ENCODE measurements around the gene ANTKMT.
"Not testable (repeated sequence)": the region's sequence is repeated elsewhere in the genome, so short reads cannot be mapped to it uniquely, and the experiment has no call there.

Gene ANTKMT

GRCh38 chr16:681746-682427 is 39.1 kb upstream of the ANTKMT start:
- DNase-seq: no peak

DNA sequence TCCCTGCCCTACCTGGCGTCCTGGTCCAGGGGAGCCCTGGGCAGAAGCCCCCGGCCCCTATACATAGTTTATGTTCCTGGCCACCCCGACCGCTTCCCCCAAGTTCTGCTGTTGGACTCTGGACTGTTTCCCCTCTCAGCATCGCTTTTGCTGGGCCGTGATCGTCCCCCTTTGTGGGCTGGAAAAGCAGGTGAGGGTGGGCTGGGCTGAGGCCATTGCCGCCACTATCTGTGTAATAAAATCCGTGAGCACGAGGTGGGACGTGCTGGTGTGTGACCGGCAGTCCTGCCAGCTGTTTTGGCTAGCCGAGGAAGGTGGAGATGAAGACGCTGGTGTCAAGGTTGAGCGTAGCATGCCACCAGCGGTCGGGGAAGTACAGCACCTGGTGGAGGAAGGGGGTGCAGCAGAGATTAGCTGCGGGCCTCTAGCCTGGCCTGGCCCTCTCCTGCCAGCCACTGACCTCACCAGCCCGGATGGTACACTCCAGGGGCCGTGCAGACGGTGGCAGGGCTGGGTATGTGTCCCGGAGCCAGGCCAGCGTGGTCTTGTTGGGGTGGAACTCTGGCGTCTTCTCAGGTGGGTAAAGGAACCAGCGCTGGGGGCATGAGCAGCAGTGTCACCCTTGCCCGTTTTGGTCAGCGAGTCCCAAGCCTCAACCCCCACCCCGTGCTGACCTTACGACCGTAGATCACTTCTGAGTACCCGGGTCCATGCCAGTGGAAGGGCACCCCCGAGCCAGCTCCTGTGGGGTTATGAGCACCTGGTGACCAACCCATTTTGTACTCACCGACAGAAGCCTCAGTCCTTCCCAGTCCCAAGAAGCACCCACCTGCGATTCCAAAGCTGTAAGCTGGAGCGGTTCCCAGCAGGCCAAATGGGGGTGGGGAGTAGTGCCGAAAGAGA is 38.2 kb upstream of the ANTKMT start:
- no peak for DNase-seq

- DNase-seq: peak; percentile 36
These were observed 37.4 kb upstream of the ANTKMT start for GRCh38 chr16:683396-684070.

GRCh38 chr16:684071-684794 is 36.7 kb upstream of the ANTKMT start, which contains the start of gene JMJD8:
TSS of gene JMJD8 (minus strand) at chr16:684334. CDS start at chr16:684319, 15 bp downstream.
- DNase-seq: peak; percentile 98

- DNase-seq: no peak
These were observed 35.8 kb upstream of the ANTKMT start for GRCh38 chr16:684961-685696.

DNA sequence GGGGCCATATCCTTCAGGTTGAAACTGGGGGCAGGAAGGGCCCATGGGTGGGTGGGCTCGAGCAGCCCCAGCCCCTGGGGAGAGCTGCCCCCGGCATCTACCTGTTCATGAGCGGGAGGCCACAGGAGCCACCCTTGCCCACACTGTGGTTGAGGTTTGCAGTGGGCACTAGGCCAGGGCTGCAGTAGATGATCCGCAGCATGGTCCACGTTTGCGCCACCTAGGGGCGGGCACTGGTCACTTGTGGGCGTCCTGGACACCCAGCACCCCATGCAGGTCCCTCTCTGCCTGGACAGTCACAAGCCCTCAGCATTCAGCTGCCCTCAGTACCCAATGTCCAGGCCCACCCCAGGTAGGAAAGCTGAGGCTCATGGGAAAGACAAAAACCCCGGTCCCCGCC is 35.0 kb upstream of the ANTKMT start:
- DNase-seq: peak; percentile 74

- DNase-seq: no peak
These were observed 34.3 kb upstream of the ANTKMT start for GRCh38 chr16:686459-687260.

DNA sequence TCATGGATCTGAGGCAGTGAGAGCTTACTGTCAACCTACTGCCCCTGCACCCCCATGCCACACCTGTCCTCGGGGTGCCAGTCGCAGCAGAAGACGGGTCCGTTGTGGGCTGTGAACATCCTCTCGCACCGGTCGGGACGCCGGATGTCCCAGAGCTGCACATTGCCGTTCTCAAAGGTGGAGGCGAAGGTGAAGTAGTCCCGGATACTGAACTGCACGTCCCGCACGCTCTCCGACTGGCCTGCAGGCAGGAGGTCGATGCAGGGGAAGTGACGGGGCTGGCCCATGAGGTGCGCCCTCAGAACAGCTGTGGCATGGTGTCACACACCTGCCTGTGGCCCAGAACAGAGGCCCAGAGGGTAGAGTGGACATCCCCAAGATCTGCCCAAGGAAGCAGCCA is 33.4 kb upstream of the ANTKMT start:
- DNase-seq: no peak

- DNase-seq: no peak
These were observed 31.6 kb upstream of the ANTKMT start for GRCh38 chr16:689175-689897.

DNA sequence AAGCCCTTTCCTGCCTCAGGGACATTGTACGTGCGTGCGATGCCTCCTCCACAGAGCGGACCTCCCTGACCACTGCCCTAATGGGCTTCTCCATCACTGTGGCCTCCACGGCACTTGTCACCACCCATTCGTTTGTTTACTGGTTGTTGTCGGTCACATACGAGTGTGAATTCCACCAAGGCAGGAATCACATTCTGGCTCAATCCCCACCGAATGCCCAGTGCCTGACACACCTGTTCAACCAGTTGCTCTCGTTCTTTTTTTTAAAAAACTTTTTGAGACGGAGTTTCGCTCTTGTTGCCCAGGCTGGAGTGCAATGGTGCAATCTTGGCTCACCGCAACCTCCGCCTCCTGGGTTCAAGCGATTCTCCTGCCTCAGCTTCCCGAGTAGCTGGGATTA is 29.7 kb upstream of the ANTKMT start:
- not testable (repeated sequence) for DNase-seq

GRCh38 chr16:692356-693108 is 28.4 kb upstream of the ANTKMT start:
- no peak for DNase-seq

DNA sequence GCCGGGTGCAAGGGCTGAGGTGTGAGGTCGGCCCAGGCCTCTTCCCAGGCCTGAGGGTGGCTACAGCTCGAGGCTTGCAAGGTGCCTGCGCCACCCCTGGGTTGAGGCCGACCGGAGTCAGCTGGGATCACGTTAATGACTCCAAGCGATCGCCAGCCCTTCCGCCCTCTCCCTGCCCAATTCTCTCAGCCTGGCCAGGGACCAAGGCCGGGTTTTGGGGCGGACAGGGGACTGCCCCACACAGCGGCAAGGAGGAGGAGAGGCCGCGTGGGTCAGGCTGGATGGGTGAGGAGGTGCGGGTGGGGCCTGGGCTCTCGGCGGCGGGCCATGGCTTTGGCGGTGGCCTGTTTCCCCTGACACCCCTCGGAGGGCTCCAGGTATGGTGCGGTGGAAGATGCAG is 27.6 kb upstream of the ANTKMT start:
- DNase-seq: no peak

DNA sequence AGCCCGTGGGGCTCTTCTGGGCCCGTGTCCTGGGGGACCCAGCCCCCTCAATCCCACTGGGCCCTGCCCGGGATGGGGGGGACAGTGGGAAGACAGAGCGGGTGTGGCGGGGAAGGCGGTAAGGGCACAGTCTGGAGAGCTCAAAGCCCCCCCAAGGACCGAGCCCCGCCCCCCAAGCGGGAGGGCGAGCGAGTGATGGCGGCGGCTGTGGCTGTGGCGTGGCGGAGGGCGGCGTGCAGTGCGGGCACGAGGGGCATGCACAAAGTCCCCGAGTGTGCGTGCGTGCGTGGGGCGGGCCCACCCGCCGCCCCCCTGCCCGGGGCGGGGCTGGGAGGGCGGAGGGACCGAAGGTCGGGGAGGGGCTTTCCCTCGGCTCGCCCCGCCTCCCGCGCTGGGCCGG is 27.2 kb upstream of the ANTKMT start:
- no peak for DNase-seq

- DNase-seq: no peak
These were observed 26.6 kb upstream of the ANTKMT start for GRCh38 chr16:694187-694862.

DNA sequence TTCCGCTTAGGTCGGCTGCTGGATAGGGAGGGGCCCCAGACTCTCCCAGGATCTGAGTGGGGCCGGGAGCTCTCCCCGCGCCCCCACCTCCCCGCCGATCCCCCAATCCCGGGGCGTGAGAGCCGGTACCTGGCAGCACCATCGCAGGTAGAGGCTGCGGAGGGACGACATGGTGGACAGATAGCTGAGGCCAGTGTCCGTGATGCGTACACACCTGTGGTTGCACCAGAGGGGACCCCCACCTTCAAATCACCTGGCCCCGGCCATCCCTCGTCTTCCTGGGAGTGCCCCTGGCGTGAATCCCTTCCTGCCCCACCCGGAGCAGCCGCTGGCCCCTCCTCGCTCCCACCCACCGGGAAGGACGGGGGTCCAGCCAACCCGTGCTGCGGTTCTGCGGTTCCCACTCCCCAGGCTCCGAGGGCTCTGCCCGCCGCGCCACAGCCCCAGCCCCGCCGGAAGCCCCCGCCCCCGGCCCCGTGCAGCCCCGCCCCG is 26.0 kb upstream of the ANTKMT start:
- no peak for DNase-seq

DNA sequence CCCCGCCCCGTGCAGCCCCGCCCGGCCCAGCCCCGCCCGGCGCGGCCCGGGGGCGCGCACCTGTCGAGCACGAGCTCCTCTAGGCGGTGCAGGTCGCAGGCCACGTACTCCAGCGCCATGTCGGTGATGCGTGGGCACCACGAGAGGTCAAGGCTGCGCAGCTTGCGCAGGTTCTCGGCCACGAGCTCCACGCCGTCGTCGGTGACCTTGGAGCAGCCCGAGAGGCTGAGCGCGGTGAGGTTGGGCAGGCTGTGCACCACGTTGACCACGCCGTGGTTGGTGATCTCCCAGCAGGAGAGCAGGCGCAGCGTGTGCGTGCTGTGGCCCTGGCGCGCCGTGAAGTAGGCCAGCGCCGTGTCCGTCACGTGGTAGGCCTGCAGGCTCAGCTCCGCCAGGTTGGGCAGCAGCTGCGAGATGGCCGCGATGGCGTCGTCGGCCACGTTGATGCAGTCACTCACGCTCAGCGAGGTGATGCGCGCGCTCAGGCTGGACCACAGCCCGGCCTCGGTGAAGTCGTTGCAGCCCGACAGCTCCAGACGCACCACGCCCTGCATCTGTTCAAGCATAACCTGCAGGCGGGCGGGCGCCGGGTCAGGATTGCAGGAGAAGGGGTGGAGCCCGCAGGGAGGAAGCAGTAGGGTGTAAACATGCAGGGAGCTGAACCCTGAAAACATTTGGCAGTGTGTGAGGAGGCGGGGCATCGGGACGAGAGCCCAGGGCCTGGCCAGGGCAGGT is 25.4 kb upstream of the ANTKMT start:
- peak; percentile 69 for DNase-seq

DNA sequence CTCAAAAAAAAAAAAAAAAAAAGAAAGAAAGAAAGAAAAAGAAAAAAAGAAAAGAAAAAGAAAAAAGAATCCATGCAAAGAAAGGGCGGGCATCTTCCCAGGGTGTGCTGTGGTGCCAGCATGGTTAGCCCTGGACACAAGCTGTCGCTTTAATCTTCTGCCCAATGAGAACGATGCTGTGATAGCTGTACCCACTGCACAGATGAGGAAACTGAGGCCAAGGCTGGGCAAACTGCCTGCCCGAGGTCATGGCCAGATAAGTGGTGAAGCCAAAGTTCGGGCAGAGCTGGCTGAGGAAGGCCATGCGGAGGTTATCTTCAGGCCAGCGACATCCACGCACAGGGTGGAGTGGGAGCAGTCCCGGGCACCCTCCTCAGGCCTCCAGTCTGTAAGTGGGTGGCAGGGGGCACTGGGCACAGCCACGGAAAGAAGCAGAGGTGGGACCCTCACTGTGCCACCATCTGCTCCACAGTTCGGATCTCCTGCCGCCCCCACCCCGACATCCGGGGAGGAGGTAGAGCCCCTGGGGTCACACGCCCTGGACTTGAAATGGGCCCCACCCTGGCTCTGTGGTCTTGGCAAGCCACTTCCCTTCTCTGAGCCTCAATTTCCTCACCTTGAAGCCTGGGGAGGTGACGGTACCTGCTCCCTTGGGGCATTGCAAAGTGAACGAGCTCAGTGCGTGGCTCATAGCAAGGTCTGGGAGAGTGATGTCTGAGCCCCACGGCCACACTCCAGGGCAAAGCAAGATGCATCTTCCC is 21.9 kb upstream of the ANTKMT start:
- no peak for DNase-seq
